Naive B cell (primary cell): Measurements from ENCODE around the gene PCP4. TPM values are rescaled to one million over a fixed set of nuclear protein-coding genes. Genes with fewer than 3 reads are reported as not detected.

Experiments
- ATAC-seq, 2 donors: fragments of 150-1000 bp; cut with Tn5 transposase; 2 replicates each; pipeline ENCODE4 v1.10.0; 2021; ENCODE audit warnings: low read depth in 2 of 2, mild to moderate bottlenecking in 2 of 2, moderate library complexity in 2 of 2
- DNase-seq: peaks from one replicate; pipeline ENCODE4 v3.0.0; 2022
- H3K27ac Mint-ChIP-seq, 6 donors: one replicate each; pipeline ENCODE4 v1.8.0; 2020 to 2022; ENCODE audit warnings: mild to moderate bottlenecking in 6 of 6, mixed read lengths in 6 of 6, moderate library complexity in 5 of 6, inconsistent platforms in 2 of 6
- H3K27me3 Mint-ChIP-seq, 3 donors: one replicate each; pipeline ENCODE4 v1.8.0; 2021 to 2022; ENCODE audit warnings: mixed read lengths in 3 of 3, mild to moderate bottlenecking in 1 of 3
- H3K36me3 Mint-ChIP-seq, 2 donors: one replicate each; pipeline ENCODE4 v1.8.0; 2020 to 2022; ENCODE audit warnings: mixed read lengths in 2 of 2, inconsistent platforms in 1 of 2, mild to moderate bottlenecking in 1 of 2
- H3K4me1 Mint-ChIP-seq, 3 donors: one replicate each; pipeline ENCODE4 v1.8.0; 2020 to 2022; ENCODE audit warnings: mixed read lengths in 3 of 3, inconsistent platforms in 1 of 3, mild to moderate bottlenecking in 1 of 3, moderate library complexity in 1 of 3
- H3K4me3 Mint-ChIP-seq, 8 donors: one replicate each; pipeline ENCODE4 v1.8.0; 2020 to 2022; ENCODE audit warnings: mild to moderate bottlenecking in 8 of 8, mixed read lengths in 8 of 8, moderate library complexity in 8 of 8, inconsistent platforms in 2 of 8
- H3K9me3 Mint-ChIP-seq, 7 donors: one replicate each; pipeline ENCODE4 v1.8.0; 2020 to 2022; ENCODE audit warnings: mixed read lengths in 7 of 7, mild to moderate bottlenecking in 5 of 7, inconsistent platforms in 2 of 7, moderate library complexity in 1 of 7
- polyA plus RNA-seq, 6 donors: library from polyadenylated mRNA; unstranded; fragments of 300-500 nt; fragmentation: Illumina TruSeq; gene quantifications; one replicate each; pipeline ENCODE4 v1.2.3, GENCODE V29; 2021; ENCODE audit warnings: low read depth in 6 of 6

Gene PCP4
- polyA plus RNA-seq, 6 donors from 2014 or later = not detected

DNA sequence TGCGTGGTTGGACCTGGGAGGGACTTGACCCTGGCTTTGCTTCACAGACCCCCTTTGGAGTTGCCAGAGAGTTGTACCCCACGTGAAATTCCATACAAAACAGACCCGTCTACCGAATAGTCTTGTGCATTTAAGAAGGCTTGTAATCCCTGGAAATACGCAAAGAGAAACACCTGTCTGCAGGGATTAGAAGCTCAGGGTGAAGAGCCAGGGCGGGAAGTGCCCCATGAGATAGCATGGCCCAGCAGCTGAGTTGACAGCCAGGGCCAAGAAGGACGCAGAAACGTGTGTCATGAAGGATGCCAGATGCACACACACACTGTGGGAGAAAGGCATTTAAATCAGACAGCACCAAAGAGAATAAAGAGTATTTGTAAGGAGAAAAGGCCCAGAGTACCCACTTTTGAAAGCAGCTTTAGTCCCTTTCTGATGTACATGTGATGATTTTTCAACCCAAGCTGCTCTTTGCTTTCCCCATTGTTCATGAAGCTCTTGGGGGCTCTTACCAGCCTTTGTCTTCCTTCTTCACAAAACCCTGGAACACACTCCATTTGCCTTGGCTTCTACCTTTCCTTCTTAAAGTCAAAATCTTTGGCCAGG, 46.6 kb downstream of the PCP4 start:
- no peak overlapping the region for H3K4me3 Mint-ChIP-seq
- H3K9me3 Mint-ChIP-seq = peaks cover 4 to 14% (median 5%) of the 10 kb centered on the region in 7 donors
- H3K36me3 Mint-ChIP-seq = no peaks in the 10 kb centered on the region
- H3K27me3 Mint-ChIP-seq = peaks cover 0 to 11% (median 0%) of the 10 kb centered on the region in 3 donors
- no peak for DNase-seq
- peaks cover 0 to 12% (median 7%) of the 10 kb centered on the region in 3 donors for H3K4me1 Mint-ChIP-seq
- no peak overlapping the region for H3K27ac Mint-ChIP-seq
- ATAC-seq = no peak

GRCh38 chr21:39915881-39916280, 48.6 kb downstream of the PCP4 start:
- Mint-ChIP-seq H3K9me3 (peaks cover 4 to 14% (median 5%) of the 10 kb centered on the region in 7 donors), H3K4me3 (no peak overlapping the region), H3K27me3 (peaks cover 0 to 11% (median 0%) of the 10 kb centered on the region in 3 donors), H3K27ac (no peak overlapping the region), H3K4me1 (no peaks in the 10 kb centered on the region), H3K36me3 (no peaks in the 10 kb centered on the region)
- ATAC-seq = no peak
- no peak for DNase-seq

- no peaks in the 10 kb centered on the region for H3K36me3 Mint-ChIP-seq
- no peak overlapping the region for H3K4me3 Mint-ChIP-seq
- ATAC-seq (no peak), DNase-seq (no peak)
- no peak overlapping the region for H3K27ac Mint-ChIP-seq
- H3K4me1 Mint-ChIP-seq = no peaks in the 10 kb centered on the region
- H3K27me3 Mint-ChIP-seq = peaks cover 0 to 6% (median 0%) of the 10 kb centered on the region in 3 donors
- H3K9me3 Mint-ChIP-seq = peaks cover 4 to 13% (median 5%) of the 10 kb centered on the region in 7 donors
Measured at GRCh38 chr21:39918558-39918957, 51.3 kb downstream of the PCP4 start.

DNA sequence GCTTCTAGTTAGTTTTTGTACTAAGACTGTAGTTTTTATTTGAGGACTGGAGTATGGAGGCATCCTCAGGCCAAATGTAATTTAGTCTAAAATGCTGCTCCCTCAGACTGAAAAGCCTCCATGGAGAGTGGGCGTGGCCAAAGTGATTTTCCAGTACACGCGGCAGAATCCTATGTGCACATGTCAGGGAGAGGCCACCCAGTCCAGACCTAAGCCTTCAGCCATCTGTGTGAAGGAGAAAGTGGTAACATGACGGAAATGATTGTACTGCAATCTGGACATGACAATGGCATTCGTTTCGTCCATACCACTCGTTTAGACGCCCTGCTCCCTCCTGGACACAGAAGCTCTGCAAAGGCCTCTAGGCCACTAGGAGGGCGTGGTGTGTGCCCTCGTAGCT, 56.2 kb downstream of the PCP4 start:
- no peak overlapping the region for H3K27ac Mint-ChIP-seq
- no peaks in the 10 kb centered on the region for H3K4me1 Mint-ChIP-seq
- H3K27me3 Mint-ChIP-seq = no peaks in the 10 kb centered on the region
- ATAC-seq (no peak), DNase-seq (no peak)
- no peak overlapping the region for H3K4me3 Mint-ChIP-seq
- H3K9me3 Mint-ChIP-seq = peaks cover 0 to 4% (median 0%) of the 10 kb centered on the region in 7 donors
- no peaks in the 10 kb centered on the region for H3K36me3 Mint-ChIP-seq

DNA sequence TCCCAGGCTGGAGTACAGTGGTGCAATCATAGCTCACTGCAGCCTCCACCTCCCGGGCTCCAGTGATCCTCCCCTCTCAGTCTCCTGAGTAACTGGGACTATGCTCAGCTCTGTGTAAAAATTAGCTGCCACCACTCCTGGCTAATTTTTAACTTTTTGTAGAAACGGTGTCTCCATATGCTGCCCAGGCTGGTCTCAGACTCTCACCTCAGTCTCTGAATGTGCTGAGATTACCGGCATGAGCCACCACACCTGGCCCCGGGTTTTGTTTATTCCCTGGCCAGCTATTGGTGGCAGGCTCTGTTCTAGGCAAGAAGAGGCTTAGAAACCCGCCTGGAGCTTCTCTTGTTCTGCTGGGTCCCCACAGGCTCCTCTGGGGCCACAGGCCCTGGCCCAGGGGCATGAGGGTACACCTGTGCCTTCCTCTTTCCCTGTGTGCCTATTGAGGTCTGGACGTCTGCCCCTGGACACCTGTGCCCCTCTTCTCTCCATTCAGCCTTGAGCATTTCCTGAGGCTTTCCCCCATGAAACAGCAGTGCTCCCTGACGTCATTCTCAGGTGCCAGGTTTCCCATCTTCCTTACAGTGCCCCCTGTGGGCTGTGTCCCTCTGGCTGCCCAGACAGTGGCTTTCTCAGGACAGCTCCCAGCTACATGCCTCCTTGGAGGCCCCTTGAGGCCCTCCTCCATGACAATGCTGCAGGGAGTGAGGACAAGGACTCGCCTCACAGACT, 57.5 kb downstream of the PCP4 start:
- Mint-ChIP-seq H3K36me3 (no peaks in the 10 kb centered on the region), H3K4me1 (no peaks in the 10 kb centered on the region), H3K27me3 (no peaks in the 10 kb centered on the region), H3K4me3 (no peak overlapping the region), H3K27ac (no peak overlapping the region), H3K9me3 (peaks cover 0 to 4% (median 0%) of the 10 kb centered on the region in 7 donors)
- ATAC-seq (no peak), DNase-seq (no peak)

GRCh38 chr21:39927304-39927886, 60.2 kb downstream of the PCP4 start:
- H3K27me3 Mint-ChIP-seq = no peaks in the 10 kb centered on the region
- no peaks in the 10 kb centered on the region for H3K4me1 Mint-ChIP-seq
- ATAC-seq (no peak), DNase-seq (no peak)
- H3K27ac Mint-ChIP-seq = peak overlapping the region in 1 of 6 donors; percentile 47
- H3K36me3 Mint-ChIP-seq = no peaks in the 10 kb centered on the region
- H3K9me3 Mint-ChIP-seq = peaks cover 0 to 6% (median 2%) of the 10 kb centered on the region in 7 donors
- no peak overlapping the region for H3K4me3 Mint-ChIP-seq

- no peaks in the 10 kb centered on the region for H3K27me3 Mint-ChIP-seq
- peaks cover 0 to 9% (median 4%) of the 10 kb centered on the region in 7 donors for H3K9me3 Mint-ChIP-seq
- no peak for ATAC-seq
- H3K4me3 Mint-ChIP-seq = no peak overlapping the region
- no peak overlapping the region for H3K27ac Mint-ChIP-seq
- no peaks in the 10 kb centered on the region for H3K36me3 Mint-ChIP-seq
- H3K4me1 Mint-ChIP-seq = no peaks in the 10 kb centered on the region
- no peak for DNase-seq
Measured at GRCh38 chr21:39932335-39932734, 65.1 kb downstream of the PCP4 start.

DNA sequence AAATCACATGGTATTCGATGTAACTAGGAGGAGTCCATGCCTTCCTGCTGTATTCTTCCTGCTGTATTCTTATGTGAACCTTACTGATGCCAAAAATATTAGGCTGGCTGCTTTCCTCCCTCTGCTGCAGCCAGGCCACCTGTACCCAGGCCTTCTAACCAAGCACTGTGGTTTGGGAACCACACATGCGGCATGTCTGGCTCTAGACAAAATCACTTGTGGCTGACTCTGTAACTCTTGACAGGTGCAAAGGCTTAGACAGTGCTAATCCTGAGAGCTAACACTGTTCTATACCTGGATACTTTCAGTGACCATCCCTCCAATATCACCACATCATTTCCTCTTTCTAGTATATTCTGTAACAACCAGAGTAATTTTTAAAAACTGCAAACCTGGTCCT, 67.7 kb downstream of the PCP4 start:
- Mint-ChIP-seq H3K4me3 (no peak overlapping the region), H3K4me1 (no peaks in the 10 kb centered on the region), H3K27ac (peak overlapping the region in 1 of 6 donors; percentile 25), H3K36me3 (no peaks in the 10 kb centered on the region), H3K27me3 (no peaks in the 10 kb centered on the region), H3K9me3 (peaks cover 0 to 7% (median 3%) of the 10 kb centered on the region in 7 donors)
- DNase-seq = no peak
- ATAC-seq = no peak

- ATAC-seq (no peak), DNase-seq (no peak)
- Mint-ChIP-seq H3K9me3 (peaks cover 0 to 8% (median 3%) of the 10 kb centered on the region in 7 donors), H3K4me1 (no peaks in the 10 kb centered on the region), H3K27me3 (no peaks in the 10 kb centered on the region), H3K36me3 (no peaks in the 10 kb centered on the region), H3K27ac (no peak overlapping the region), H3K4me3 (no peak overlapping the region)
Measured at GRCh38 chr21:39935716-39936115, 68.5 kb downstream of the PCP4 start.

DNA sequence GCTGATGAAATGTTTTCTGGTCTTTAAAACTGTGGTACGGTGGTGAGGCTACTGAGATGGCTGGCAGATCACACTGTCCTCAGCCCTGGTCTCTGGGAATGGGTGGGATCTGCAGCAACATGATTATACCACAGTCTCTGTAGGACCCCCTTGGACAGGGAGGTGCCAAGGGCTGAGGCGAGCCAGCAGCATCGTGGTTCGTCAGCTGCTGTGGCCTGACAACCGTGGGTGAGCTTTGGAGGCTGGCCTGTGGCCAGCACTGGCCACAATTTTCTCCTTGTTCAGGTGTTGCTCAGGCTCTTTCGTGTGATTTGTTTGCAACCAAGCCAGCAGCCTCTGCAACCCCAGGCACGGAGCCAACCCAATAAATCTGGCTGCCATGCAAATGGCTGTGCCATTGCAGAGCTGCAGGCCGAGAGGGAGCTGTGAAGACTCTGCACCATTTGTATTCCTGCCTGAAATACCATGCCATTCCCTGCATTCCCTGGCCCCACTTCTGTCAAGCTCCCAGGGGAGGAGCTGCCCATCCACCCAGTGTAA, 70.9 kb downstream of the PCP4 start:
- peaks cover 0 to 6% (median 2%) of the 10 kb centered on the region in 7 donors for H3K9me3 Mint-ChIP-seq
- no peak for ATAC-seq
- no peak overlapping the region for H3K27ac Mint-ChIP-seq
- no peak overlapping the region for H3K4me3 Mint-ChIP-seq
- H3K27me3 Mint-ChIP-seq = no peaks in the 10 kb centered on the region
- no peaks in the 10 kb centered on the region for H3K36me3 Mint-ChIP-seq
- no peak for DNase-seq
- H3K4me1 Mint-ChIP-seq = no peaks in the 10 kb centered on the region

DNA sequence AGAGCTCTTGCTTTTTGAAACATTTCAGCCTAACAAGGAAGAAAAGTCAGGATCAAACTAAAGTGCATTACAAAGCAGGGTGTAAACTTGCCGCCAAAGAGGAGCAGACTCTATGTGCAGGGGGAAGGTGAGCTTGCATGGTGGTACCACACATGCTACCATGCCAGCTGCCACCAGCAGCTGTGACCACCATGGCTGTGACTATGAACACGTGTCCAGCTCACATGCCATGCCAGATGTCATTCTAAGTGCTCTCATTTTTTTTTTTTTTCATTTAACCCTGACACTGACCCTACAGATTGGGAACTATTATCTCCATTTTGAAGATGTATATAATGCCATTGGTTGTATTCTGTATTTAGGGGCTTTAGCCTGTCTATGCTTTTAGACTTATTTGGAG, 79.0 kb downstream of the PCP4 start:
- Mint-ChIP-seq H3K9me3 (peaks cover 2 to 34% (median 12%) of the 10 kb centered on the region in 7 donors), H3K27ac (no peak overlapping the region), H3K27me3 (peaks cover 4 to 8% (median 6%) of the 10 kb centered on the region in 3 donors), H3K36me3 (peaks cover 0 to 10% of the 10 kb centered on the region in 2 donors), H3K4me1 (no peaks in the 10 kb centered on the region), H3K4me3 (no peak overlapping the region)
- ATAC-seq (no peak), DNase-seq (no peak)

- Mint-ChIP-seq H3K9me3 (peaks cover 2 to 34% (median 13%) of the 10 kb centered on the region in 7 donors), H3K4me1 (no peaks in the 10 kb centered on the region), H3K4me3 (no peak overlapping the region), H3K27ac (no peak overlapping the region), H3K36me3 (peaks cover 0 to 10% of the 10 kb centered on the region in 2 donors), H3K27me3 (peaks cover 10 to 16% (median 11%) of the 10 kb centered on the region in 3 donors)
- no peak for DNase-seq
- no peak for ATAC-seq
Measured at GRCh38 chr21:39947031-39947430, 79.8 kb downstream of the PCP4 start.

DNA sequence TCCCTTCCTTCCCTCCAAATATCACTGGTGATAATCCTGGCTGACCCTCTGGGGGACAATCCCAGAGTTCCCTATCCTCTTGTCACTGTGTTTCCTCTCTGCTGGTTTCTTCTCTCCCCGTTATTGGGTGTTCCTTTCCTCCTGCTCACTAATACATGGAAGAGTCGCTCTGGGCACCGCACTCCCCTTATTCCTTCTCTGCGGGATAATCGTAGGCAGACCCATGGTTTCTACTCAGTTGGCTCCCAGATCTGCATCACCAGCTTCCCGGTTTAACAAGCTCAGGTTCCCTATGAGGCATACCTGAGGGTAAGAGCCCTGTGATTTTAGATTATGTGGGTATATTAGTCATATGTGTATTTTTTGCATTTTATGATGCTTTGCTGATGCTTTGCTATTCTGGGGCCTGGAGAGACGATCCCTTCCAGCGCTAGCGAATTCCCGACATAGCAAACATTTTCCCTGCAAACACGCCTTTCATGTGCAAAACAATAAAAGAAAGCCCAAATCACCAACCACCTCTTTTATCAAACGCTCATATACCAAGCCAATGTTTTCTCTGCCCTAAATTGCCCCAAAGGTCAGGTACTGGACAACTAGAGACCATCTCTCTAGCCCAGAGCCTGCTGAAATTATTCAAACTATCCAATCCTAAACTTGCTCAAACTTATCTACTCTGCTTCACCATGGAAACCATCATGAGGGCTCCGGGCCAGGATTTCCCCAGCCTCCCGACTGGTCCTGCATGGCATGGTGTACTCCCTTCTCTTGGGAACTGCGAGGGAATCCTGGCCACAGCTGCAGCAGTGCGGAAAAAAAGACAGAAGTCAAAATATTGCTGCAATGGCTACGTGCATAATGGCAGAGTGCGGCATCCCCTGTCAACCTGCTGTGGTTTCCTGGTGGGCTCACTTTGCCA, 84.2 kb downstream of the PCP4 start:
- Mint-ChIP-seq H3K27me3 (peaks cover 12 to 17% (median 13%) of the 10 kb centered on the region in 3 donors), H3K9me3 (peaks cover 0 to 10% (median 5%) of the 10 kb centered on the region in 7 donors), H3K4me1 (no peaks in the 10 kb centered on the region), H3K4me3 (no peak overlapping the region), H3K27ac (no peak overlapping the region), H3K36me3 (no peaks in the 10 kb centered on the region)
- DNase-seq (no peak), ATAC-seq (no peak)
